ENCODE data around the gene LGI4.

LGI4 gene

DNA sequence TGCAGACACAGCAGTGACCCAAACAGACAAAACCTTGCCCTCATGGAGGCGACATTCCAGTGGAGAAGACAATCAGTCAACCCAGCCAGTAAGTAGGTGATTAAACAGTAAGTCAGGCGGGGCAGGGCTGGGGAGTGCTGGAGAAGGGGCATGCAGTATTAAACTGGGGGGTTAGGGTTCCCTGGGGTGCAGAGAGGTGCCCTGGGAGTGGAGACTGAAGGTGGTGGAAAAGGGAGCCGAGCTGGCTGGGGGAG is 50.4 kb downstream of the LGI4 start:
- no peak for DNase-seq

DNA sequence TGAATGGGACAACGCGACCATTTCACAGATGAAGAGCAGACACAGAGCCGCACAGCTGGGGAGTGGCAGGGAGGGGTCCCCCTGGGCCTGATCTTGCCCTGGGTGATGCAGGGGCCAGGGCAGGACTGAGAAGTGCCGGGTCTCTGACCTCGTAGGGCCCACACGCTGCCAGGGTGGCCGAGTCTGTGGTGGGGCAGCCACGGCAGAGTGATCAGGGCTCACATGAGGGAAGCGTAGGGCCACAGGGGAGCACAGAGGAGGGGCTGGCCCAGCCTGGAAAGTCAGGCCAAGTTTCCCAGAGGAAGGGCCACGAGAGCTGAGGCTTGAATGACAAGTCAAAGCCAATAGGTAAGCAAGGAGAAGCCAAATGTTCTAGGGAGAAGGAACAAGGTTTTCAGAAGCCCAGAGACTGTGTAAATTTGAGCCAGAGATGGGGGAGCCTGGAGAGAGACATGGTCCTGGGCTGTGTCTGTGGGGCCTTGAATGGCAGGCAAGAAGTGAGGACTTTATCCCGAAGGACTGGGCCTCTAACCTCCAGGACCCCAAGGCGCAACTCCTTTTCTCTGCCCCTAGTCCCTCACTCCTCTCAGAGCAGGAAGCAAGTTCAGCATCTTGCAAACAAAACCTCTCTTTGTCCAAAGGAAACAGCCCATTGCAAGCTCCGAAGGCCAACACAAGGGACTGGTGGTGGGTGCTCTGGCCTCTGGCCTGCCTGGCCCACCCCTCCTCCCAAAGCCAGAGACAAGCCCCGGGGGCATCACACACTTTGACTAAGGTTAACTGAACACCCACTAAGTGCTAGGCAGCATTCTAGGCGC is 51.0 kb downstream of the LGI4 start:
- no peak for DNase-seq

DNA sequence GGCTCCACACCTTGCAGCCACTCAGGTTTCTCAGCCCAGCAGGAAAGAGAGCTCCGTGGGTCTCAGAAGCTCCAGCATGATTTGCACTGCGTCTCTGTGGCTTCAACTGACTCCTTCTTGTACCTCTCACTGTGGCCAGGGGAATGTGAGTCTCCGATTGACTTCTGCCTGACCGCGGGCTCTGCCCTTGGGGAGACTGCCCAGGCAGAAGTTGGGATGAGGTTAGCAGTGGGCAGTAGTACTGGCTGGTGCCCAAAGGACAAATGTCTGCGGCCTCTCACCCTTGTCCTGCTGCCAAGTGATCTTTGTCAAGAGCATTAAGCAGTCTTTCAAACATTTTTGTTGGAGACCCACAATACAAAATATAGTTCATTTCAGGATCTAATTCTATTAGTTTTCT is 53.7 kb downstream of the LGI4 start:
- DNase-seq: no peak

DNA sequence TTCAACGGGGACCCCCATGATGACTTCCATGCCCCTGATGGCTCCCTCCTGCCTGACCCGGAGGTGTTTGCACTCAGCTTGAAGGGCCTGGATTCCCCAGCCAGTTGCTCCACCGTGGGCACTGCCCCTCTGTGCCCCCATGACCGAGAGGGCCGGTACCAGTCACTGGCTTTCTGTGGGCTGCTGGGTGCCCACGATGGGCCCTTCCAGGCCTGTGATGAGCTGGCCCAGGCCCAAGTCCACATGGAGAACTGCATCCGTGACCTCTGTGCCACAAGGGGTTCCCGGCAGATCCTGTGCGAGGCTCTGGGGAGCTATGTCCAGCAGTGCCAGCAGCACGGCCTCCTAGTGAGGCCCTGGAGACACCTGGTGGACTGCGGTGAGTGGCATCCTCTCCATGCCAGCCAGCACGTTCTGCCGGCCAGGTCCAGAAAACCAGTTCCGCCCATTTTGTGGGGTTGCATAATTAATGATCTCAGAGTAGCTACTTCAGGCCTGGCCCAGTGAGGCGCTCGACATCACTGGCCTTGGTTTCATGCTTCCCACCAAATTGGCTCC is 54.2 kb downstream of the LGI4 start:
- no peak for DNase-seq

DNA sequence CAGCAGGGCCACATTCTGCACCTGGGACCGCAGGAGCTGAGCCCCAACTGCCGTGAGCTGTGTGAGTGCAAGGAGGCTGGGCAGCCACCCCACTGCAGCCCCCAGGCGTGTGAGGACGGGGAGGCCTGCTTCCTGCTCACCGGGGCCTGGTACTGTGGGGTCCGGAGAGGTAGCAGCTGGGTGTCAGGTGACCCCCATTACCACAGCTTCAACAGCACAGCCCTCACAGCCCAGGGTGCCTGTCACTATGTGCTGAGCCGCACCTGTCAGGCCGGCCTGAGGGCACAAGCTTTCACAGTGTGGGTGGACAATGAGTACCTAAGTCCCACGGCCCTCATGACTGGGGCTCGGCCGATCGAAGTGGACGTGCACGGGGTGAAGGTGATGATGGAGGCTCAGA is 55.0 kb downstream of the LGI4 start:
- no peak for DNase-seq

DNA sequence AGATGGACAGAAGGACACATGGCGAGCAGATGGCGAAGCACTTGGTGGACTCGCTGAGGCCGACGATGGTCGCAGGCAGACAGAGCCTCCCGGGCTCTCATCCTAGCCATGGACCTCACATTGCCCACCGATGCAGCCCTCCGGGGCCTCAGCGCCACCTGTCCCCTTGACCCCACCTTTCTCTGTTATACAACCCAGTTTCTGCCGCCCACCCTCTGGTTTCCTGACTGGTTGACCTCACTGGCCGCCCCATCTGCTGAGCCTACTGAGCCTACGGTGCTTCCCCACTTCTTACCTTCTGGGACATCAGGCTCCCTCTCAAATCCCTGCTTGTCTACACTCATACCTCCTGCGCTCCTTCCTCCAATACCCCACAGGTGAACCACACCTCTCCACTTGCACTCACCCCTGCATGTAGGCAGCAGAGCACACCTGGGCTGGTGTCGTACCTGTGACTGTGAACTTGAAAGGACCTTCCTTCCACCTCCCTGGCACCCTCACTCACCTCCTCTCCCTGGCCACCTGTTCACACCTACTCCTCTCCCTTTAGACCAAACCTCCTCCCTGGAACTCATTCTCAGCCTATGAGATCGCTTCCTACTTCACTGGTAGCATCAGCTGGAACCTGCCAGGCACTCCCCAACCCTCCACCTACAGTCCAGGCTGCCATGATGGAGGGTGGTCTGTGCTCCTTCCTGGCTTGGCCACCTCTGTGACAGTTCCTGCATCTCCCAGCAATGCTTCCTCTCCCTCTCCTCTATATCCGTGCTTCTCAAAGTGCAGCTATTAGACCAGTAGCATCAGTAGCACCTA is 57.2 kb downstream of the LGI4 start:
- DNase-seq: no peak

DNA sequence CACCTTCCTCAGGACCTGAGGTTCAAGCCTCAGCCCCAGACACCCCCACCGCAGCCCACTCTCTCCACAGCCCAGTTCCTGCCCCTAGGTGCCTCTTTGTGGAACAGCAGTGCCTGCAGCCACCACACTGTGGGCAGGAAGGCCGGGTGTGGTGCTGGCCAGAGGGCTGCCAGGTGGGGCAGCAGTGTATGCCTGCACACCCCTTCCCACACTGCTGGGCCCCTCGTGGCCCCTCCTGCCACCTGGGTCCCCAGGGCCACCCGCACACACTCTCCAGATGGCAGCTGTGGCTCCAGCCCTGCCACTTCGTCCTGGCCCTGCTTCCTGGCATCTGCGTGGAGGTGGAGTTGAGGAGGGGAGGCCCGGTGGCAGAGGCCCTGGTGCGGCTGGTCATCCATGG is 58.2 kb downstream of the LGI4 start:
- no peak for DNase-seq

DNA sequence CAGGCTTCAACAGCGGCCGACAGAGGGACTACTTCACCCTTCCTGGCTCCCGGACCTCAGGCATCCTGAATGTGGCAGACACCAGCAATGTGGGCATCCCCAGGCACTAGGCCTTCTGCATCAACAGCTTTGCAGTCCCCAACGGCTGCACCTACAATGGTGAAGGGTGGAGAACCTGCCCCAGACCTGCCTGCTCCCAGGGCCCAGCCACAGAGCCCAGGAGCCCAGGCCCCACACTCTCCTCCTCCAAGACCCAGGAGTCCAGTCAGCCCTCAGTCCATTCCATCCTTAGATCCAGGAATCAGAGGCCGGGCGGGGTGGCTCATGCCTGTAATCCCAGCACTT is 58.9 kb downstream of the LGI4 start:
- DNase-seq: no peak

DNA sequence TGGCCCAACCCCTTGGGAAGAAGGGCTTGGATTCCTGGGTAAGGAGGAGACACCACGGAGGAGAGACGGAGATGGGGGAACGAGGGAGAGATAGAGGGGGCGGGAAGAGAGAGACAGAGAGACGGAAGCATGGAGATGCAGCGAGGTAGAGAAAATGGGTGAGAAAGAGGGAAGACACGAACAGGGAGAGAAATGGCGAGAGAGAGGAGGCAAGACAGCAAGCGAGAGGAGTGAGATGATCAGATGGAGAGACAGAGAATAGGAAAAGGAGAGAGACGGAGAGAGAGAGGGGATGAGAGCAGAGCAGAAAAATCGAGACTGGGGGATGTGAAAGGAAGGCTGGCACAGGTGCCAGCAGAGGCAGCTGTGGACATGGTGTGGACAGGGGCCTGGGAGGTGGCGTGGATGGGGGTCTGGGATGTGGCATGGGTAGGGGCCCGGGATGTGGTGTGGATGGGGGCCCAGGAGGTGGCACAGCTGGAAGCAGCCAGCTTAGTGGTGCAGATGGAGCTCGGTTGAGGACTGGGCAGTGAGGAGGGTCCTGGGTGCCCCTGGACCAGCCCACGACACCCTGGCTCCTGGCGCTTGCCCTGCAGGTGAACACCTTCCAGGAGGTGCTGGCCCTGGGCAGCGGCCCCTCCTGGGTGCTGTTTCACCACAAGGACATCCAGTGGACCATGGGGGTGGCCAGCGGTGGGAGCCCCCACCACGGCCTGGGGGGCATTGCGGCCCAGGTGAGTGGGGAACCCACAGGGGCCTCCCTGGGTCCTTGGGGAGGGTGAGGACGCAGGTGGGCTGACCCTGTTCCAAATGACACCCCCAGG is 59.4 kb downstream of the LGI4 start:
- no peak for DNase-seq
